ENCODE measurements around the gene TNNC1. TPM values are rescaled to one million over a fixed set of nuclear protein-coding genes. Genes with fewer than 3 reads are reported as not detected.

Gene TNNC1
- total RNA-seq, 1 donor from 2014 or later = 12.4 TPM

DNA sequence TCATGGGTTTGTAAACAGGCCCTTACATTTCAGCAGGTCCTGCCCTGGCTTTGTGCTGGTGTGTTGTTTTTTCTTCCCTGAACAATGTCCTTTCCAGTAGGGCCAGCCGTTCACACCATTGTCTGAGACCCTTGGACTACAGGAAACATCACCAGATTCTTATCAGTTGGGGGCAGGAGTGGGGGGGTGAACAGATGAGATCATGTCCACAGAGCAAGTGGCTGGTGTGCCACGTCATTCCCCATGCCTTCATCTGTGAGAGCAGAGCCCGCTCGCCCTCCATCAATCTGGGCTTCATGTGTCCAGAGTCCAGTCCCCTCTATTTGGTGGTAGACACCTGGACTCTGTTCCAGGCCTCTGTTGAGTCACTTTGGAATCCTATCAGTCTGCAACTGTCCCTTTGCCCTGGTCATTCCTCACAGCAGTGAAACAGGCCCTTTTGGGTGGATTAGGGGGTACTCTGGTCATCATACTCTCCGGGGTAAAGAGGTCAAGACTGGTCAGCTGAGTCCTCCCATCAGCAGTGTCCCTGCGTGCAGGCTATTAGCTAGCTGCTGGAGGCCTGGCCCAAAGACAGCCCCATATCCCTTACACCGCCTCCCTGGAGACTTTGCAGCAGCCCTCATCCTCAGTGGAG lies 23.9 kb downstream of the TNNC1 start:
- H3K9me3 Mint-ChIP-seq (ENCODE audit: unreplicated experiment) = no peaks in the 10 kb centered on the region
- no peaks in the 10 kb centered on the region for H3K36me3 Mint-ChIP-seq (ENCODE audit: low read depth, unreplicated experiment)
- Histone ChIP-seq H3K9me3 (ENCODE audit: insufficient read depth, low read depth, low read length) (no peaks in the 10 kb centered on the region), H3K79me2 (ENCODE audit: insufficient read depth, low read length) (no peaks in the 10 kb centered on the region), H3K36me3 (ENCODE audit: insufficient read depth, low read length) (no peaks in the 10 kb centered on the region), H4K20me1 (ENCODE audit: insufficient read depth, low read length) (no peaks in the 10 kb centered on the region), H2AFZ (ENCODE audit: low read depth, low read length) (peak overlapping the region; percentile 23), H3K27ac (ENCODE audit: low read depth, low read length) (no peak overlapping the region), H3K4me1 (ENCODE audit: insufficient read depth, low read length) (peaks cover 5% of the 10 kb centered on the region), H3K4me2 (ENCODE audit: low read length) (no peak overlapping the region), H3K4me3 (ENCODE audit: insufficient read depth, low read depth, low read length) (no peak overlapping the region), H3K9ac (ENCODE audit: low read length) (no peak overlapping the region), H3K27me3 (ENCODE audit: insufficient read depth, low read length) (peaks cover 3% of the 10 kb centered on the region)
- no peak overlapping the region for H3K27ac Mint-ChIP-seq (ENCODE audit: unreplicated experiment)
- TF ChIP-seq CTCF (IDR thresholded peaks at IDR 0.05; ENCODE audit: insufficient read depth, low read depth, low read length) = no peak
- no peak for TF ChIP-seq EZH2 (IDR thresholded peaks at IDR 0.05; ENCODE audit: insufficient read depth, low read length)
- H3K4me3 Mint-ChIP-seq (ENCODE audit: unreplicated experiment) = no peak overlapping the region
- no peak for FAIRE-seq
- H3K27me3 Mint-ChIP-seq (ENCODE audit: low read depth, unreplicated experiment) = peaks cover 19% of the 10 kb centered on the region
- H3K4me1 Mint-ChIP-seq (ENCODE audit: low read depth, unreplicated experiment) = peaks cover 4% of the 10 kb centered on the region
- peak; percentile 36 for DNase-seq (ENCODE audit: low read depth)

DNA sequence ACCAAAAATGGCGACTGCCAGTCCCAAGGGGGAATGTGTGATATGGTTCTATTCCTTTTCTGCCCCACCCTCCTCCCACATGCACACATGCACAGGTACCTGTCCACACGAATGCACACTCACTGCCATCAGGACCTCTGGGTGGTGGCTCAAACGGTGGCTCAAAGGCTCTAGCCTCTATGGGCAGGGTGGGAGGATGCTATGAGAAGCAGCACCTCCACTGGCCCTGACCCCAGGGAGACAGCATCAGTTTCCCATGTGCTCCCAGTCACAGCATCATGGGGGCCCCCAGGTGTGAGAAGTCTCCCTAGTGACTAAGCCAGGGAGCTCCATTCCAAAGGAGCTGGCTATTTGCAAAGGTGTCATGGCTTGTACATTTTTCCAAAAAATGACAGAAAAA lies 24.8 kb downstream of the TNNC1 start:
- TF ChIP-seq EZH2 (IDR thresholded peaks at IDR 0.05; ENCODE audit: insufficient read depth, low read length) (no peak), CTCF (IDR thresholded peaks at IDR 0.05; ENCODE audit: insufficient read depth, low read depth, low read length) (no peak)
- peaks cover 12% of the 10 kb centered on the region for H3K27me3 Mint-ChIP-seq (ENCODE audit: low read depth, unreplicated experiment)
- no peak for FAIRE-seq

More for the DNA sequence above, 24.8 kb downstream of the TNNC1 start:
- H3K36me3 Mint-ChIP-seq (ENCODE audit: low read depth, unreplicated experiment) = no peaks in the 10 kb centered on the region
- no peak overlapping the region for H2AFZ ChIP-seq (ENCODE audit: low read depth, low read length)
- no peak overlapping the region for H3K4me3 ChIP-seq (ENCODE audit: insufficient read depth, low read depth, low read length)
- H3K9me3 Mint-ChIP-seq (ENCODE audit: unreplicated experiment) = no peaks in the 10 kb centered on the region
- H3K27ac Mint-ChIP-seq (ENCODE audit: unreplicated experiment) = no peak overlapping the region
- H3K36me3 ChIP-seq (ENCODE audit: insufficient read depth, low read length) = no peaks in the 10 kb centered on the region
- H3K4me2 ChIP-seq (ENCODE audit: low read length) = no peak overlapping the region
- H3K4me1 Mint-ChIP-seq (ENCODE audit: low read depth, unreplicated experiment) = peaks cover 4% of the 10 kb centered on the region
- H4K20me1 ChIP-seq (ENCODE audit: insufficient read depth, low read length) = no peaks in the 10 kb centered on the region
- H3K79me2 ChIP-seq (ENCODE audit: insufficient read depth, low read length) = no peaks in the 10 kb centered on the region
- no peak overlapping the region for H3K27ac ChIP-seq (ENCODE audit: low read depth, low read length)
- H3K9me3 ChIP-seq (ENCODE audit: insufficient read depth, low read depth, low read length) = no peaks in the 10 kb centered on the region
- H3K4me3 Mint-ChIP-seq (ENCODE audit: unreplicated experiment) = no peak overlapping the region
- no peaks in the 10 kb centered on the region for H3K27me3 ChIP-seq (ENCODE audit: insufficient read depth, low read length)
- no peak overlapping the region for H3K9ac ChIP-seq (ENCODE audit: low read length)
- H3K4me1 ChIP-seq (ENCODE audit: insufficient read depth, low read length) = peaks cover 5% of the 10 kb centered on the region
- DNase-seq (ENCODE audit: low read depth) = no peak

Data from astrocyte (in vitro differentiated cells and primary cell).